G401 (cell line): ENCODE measurements around the gene AK2. TPM values are rescaled to one million over a fixed set of nuclear protein-coding genes. Genes with fewer than 3 reads are reported as not detected.
A peak's percentile ranks its signal among the peaks of the same experiment; 100 is the strongest.
"Not testable (repeated sequence)": the region's sequence is repeated elsewhere in the genome, so short reads cannot be mapped to it uniquely, and the experiment has no call there.

Experiments
- DNase-seq: peaks from one replicate; pipeline ENCODE4 v3.0.0-alpha.2; 2015; ENCODE audit warnings: low spot score
- in situ Hi-C: cut with HindIII; loops from 2 replicates; pipeline ENCODE4 v1.10.0; 2016; ENCODE audit warnings: low sequenced_read_pairs, mixed read lengths
- total RNA-seq: library from RNA; depleted of rRNA; stranded (reverse); fragments of >200 nt; shearing (Covaris generic); gene quantifications from 2 replicates; pipeline ENCODE4 v1.2.3, GENCODE V29; 2014

Gene AK2
- total RNA-seq, 1 experiment from 2014 or later: 260 TPM

DNA sequence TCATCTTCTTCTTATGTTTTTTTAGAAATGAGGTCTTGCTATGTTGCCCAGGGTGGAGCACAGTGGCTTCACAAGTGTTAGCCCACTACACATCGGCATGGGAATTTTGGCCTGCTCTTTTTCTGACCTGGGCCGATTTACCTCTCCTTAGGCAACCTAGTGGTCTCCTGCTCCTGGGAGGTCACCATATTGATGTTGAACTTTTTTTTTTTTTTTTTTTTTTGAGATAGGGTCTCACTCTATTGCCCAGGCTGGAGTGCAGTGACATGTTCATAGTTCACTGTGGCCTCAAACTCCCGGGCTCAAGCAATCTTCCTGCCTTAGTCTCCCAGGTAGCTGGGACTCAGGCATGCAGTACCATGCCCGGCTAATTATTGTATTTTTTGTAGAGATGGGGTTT is 7.5 kb downstream of the AK2 start:
- no peak for DNase-seq
- in situ Hi-C loops: no loop called here

GRCh38 chr1:33025761-33026160 is 10.9 kb downstream of the AK2 start:
- in situ Hi-C loops: no loop called here
- no peak for DNase-seq

DNA sequence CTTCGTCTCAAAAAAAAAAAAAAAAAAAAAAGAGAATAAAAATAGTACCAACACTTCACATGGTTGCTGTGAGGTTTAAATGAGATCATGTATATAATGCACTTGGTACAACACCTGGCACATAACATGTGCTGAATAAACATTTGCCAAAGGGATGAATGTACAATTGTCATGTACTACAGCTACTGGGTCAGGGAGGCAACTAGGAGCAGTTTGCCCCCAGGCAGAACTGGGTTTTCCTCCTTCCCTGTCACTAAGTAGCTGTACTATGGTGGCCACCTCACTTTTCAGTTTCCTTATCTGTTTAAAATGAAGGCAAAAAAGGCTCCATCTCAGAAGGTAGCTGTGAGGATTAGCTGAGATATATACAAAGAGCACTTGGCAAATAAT is 11.5 kb downstream of the AK2 start:
- no peak for DNase-seq
- in situ Hi-C loops: no loop called here

DNA sequence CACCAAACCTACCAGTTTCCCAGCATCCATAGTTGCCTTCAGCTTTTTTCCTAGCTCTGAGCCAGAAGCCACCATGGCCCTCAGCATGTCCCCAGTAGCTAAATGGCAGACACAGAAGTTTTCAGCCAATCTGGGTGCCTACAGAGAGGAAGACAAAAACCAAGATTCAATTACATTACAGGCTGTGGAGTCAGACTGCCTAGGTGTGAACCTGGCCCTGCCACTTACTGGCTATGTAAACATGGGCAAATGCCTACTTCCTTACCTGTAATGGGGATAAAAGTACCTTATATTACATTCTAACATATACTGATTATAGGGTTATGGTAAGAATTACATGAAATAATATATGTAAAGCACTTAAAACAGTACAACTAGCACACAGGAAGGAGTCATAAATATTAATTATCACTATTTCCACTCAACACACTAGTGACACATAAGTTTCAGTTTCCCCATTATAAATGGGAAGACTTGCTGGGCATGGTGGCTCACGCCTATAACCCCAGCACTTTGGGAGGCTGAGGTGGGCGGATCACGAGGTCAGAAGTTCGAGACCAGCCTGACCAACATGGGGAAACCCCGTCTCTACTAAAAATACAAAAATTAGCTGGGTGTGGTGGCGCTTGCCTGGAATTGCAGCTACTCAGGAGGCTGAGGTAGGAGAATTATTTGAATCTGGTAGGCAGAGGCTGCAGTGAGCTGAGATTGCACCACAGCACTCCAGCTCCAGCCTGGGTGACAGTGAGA is 12.1 kb downstream of the AK2 start:
- DNase-seq, in situ Hi-C loops: not testable (repeated sequence)

GRCh38 chr1:33022650-33023200 is 14.0 kb downstream of the AK2 start:
- in situ Hi-C loops: no loop called here
- DNase-seq: no peak

DNA sequence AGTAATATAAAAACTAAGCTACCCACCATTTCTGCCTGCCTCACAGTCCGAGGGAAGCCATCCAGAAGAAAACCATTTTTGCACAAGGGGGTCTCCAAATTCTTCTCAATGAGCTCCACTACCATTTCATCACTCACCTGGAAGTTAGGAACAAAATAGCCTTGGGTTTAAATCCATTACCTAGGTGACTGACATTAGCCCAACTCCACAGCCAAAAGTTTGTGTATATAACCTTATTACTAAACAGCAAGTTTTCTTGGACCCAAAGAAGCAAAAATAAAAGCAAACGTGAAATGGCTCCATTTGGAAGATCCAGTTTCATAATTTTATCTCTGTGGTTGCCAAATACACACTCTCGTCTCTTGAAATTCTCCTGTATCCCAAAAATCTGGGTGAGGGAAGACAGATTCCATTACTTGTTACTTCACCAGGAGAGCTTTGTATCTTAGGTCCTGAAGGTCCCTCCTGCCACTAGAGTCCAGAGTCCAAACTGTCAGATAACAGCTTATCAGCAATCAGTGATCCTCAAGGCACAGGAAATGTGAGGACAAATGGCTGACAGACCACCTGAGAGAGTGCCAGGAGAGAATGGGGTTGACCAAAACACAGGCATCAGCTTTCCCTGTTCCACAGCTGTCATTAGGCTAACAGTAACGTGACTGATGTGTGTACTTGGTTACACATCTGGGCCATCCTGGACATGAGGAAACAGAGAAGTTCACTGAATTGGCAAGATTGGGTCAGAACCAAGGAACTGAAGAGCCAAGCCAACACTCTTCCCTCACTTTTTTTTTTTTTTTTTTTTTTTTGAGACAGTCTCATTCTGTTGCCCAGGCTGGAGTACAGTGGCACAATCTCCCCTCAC is 14.9 kb downstream of the AK2 start:
- DNase-seq: no peak
- in situ Hi-C loops: no loop called here

- no peak for DNase-seq
- in situ Hi-C loops: no loop called here
These were observed 18.6 kb downstream of the AK2 start for GRCh38 chr1:33018112-33018511.

- in situ Hi-C loops: no loop called here
- no peak for DNase-seq
These were observed 19.5 kb downstream of the AK2 start for GRCh38 chr1:33017175-33017574.

DNA sequence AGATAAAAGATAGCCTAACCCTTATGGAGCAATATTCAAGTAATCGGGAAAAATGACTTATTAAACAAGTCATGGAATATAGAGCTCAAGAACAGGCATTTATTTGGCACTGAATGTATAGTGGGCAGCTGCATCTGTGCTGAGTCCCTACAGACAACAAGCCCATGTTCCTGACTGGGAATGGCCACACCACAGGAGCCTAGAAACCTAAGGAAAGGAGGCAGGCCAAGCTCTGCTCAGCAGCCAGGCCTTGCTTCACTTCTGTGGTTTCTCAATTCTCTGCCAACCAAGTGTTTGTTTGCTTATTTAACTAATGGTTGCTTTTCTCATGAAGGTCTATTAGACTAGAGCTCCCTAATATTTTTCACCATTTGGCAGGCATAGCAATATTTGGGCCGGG is 21.5 kb downstream of the AK2 start:
- DNase-seq: no peak
- in situ Hi-C loops: no loop called here

- in situ Hi-C loops: loop anchor here (5.0 kb wide), 1 partner anchor 72 kb away; no protein-coding TSS in a partner anchor
- no peak for DNase-seq
These were observed 22.1 kb downstream of the AK2 start for GRCh38 chr1:33014464-33015163.

- in situ Hi-C loops: loop anchor here (5.0 kb wide), 1 partner anchor 71 kb away; no protein-coding TSS in a partner anchor
- no peak for DNase-seq
These were observed 22.9 kb downstream of the AK2 start for GRCh38 chr1:33013791-33014190.

DNA sequence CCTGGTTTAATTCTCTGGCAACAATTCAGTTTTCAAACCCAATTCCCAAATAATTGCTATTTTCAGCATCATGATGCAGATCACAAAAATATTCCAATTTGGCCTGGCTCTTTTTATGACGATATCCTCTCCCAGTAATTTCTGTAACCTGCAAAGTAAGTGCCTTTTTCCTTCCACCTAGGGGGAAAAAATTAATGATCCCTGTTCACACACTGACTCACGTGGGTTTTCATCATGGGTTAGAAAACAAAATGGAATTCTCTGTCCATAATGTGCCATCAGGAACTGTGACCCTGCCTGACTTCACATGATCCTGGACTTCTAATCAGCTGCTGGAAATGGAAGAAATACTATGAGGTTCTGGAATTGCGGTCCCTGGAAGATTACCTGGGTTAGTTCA is 24.5 kb downstream of the AK2 start:
- in situ Hi-C loops: loop anchor here (5.0 kb wide), 1 partner anchor 70 kb away; no protein-coding TSS in a partner anchor
- DNase-seq: no peak

DNA sequence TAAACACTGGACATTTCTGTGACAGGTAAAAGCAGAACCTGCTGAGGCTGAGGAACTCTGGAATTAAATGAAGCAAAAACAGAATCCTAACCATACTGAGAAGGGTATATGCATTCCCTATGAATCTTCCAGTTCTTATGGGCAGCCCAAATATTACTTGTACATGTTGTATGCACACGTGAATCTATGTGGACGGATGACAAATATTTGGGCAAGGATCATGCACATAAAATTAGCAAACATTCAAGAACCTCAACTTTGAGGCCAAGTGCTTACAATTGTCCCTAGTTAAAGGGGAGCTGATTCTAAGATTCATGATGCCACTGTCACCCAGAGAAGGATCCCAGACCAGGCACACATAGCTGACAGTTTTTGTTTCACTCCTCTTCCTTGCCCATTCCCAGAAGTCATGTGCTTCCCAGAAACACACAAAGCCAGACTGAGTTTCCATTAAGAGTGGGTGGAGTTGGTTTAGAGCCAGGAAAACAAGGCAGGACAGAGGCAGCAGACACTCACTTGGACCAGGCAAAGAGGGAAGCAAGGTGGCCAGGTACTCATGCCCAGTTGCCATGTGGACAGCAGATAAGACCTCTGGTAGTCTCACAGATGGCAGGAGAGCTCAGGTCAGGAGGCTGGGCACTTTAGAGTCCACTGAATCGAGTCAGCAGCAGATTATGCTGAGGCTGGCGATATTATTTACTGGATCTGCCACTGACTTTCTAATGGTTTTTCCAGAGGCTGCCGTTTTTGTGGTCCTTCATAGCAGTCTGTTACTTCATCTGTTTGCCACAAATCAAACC is 25.6 kb downstream of the AK2 start:
- in situ Hi-C loops: loop anchor here (5.0 kb wide), 1 partner anchor 69 kb away; no protein-coding TSS in a partner anchor
- DNase-seq: peak; percentile 78

DNA sequence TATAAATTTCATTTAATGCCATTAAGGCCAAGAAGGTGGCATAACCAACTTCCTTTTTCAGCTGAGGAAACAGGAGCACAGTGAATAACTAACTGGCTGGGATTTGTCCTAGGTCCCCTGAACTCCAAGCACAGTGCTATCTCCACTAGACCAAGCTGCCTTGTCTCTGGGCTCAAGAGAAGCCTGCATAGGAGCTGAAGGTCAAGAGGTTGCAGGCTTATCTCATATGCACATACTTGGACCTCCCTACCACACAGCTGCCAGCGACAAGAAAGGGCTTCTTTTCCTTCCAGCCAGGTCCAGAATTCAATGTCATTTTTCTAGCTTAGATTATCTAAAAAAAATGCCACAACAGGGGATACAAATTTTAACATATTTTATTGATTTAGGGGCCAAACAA is 27.1 kb downstream of the AK2 start:
- in situ Hi-C loops: no loop called here
- no peak for DNase-seq

GRCh38 chr1:33008051-33008914 is 28.4 kb downstream of the AK2 start:
- in situ Hi-C loops: no loop called here
- no peak for DNase-seq

DNA sequence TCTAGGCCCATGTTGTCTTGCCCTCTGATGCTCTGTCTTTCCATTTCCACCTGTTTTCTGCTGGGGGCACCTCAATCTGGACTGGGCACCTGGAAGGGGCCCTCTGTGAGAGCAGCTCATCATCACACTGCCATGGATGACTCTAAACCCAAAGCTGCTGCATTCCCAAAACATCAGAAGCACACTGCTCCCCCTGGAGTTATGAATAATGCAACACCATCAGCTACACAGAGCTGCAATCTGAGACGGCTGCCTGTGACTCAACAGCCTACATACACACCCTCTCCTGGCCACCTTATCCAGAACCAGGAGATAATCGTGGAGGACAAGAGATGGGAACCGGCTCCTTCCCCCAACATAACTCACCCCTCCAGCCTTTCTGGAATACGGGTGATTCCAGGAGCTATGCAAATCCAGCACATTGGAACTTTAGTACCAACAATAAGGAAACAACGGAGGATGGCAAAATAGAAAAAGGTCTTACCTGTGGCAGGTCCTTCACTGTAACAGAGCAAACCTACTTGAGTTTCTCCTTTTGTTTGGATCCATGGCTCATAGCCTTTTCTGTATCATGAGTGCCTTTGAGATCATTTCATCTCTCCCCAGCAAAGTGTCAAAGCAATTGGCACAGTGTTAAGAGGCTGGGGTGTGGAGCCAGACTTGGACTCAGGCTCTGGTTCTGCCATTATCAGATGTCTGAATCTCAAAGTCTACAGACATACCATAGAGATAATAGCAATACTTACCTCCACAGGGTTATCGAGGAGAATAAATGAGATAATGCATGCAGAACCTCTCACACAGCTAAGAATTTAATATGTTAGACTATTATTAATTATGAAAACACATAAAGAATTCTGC is 29.3 kb downstream of the AK2 start:
- in situ Hi-C loops: no loop called here
- peak; percentile 51 for DNase-seq

DNA sequence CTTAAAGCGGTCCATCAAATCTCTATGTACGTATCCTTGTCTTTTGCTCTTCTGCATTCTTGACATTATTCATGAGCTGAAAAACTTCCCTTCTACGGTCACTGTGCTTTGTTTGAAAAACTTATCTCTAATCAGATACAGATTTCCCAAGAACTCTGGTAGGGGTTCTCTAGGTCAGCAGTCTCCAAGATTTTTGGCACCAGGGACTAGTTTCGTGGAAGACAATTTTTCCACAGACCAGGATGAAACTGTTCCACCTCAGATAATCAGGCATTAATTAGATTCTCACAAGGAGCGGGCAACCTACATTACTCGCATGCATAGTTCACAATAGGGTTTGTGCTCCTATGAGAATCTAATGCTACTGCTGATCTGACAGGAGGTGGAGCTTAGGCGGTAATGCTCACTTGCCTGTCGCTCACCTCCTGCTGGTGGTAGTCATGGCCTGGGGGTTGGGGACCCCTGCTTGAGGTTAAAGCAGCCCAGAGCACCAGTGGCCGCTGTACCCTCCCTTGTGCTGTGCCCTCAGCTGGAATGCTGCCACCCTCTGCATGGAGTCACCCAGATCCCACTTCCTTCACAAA is 30.8 kb downstream of the AK2 start:
- no peak for DNase-seq
- in situ Hi-C loops: no loop called here
